Gastrocnemius medialis (tissue), 4 donors: Measurements from ENCODE around the gene KPNA5. TPM values are rescaled to one million over a fixed set of nuclear protein-coding genes. Genes with fewer than 3 reads are reported as not detected.
"Not testable (repeated sequence)": the region's sequence is repeated elsewhere in the genome, so short reads cannot be mapped to it uniquely, and the experiment has no call there.

Experiments
- ATAC-seq, 2 donors: fragments of 150-250 bp; one replicate each; pipeline ENCODE4 v1.9.1; 2016
- DNase-seq, 2 donors: peaks; one replicate each; pipeline ENCODE4 v3.0.0-alpha.2; 2019
- H3K27ac ChIP-seq, 4 donors: fragments of 200-600 bp; sonication (generic); 1 replicate in 1 of 4; 2 replicates in 3 of 4; pipeline ENCODE4 v1.5.1; 2016 to 2018; ENCODE audit warnings: mild to moderate bottlenecking in 2 of 4, moderate library complexity in 1 of 4
- H3K27me3 ChIP-seq, 3 donors: fragments of 200-600 bp; sonication (generic) in 2 of 3; 1 replicate in 1 of 3; 2 replicates in 2 of 3; pipeline versions ENCODE4 v1.5.1 to v1.6.0; 2016 to 2019; ENCODE audit warnings: mild to moderate bottlenecking in 1 of 3, moderate library complexity in 1 of 3
- H3K36me3 ChIP-seq, 2 donors: fragments of 200-600 bp; sonication (generic) in 1 of 2; one replicate each; pipeline ENCODE4 v1.5.1; 2017 to 2018
- H3K4me1 ChIP-seq, 2 donors: fragments of 200-600 bp; sonication (generic) in 1 of 2; one replicate each; pipeline ENCODE4 v1.5.1; 2016 to 2017; ENCODE audit warnings: mild to moderate bottlenecking in 2 of 2
- H3K4me3 ChIP-seq, 4 donors: fragments of 200-600 bp; sonication (generic) in 3 of 4; 1 replicate in 1 of 4; 2 replicates in 3 of 4; pipeline ENCODE4 v1.5.1; 2016 to 2019; ENCODE audit warnings: mild to moderate bottlenecking in 2 of 4
- H3K9me3 ChIP-seq, 3 donors: fragments of 200-600 bp; sonication (generic) in 2 of 3; 1 replicate in 1 of 3; 2 replicates in 2 of 3; pipeline ENCODE4 v1.5.1; 2016 to 2019
- POLR2A ChIP-seq, 2 donors: fragments of 450-650 bp; IDR thresholded peaks; one replicate each; pipeline ENCODE4 v1.6.1; 2017; ENCODE audit warnings: antibody characterized with exemption in 2 of 2, mild to moderate bottlenecking in 2 of 2, moderate library complexity in 2 of 2
- in situ Hi-C, 4 donors: fragments of 200-750 bp; cut with MboI; loops; one replicate each; pipeline versions ENCODE4 v1.15.0 to v1.8.0; 2017; ENCODE audit warnings: low sequenced_read_pairs in 4 of 4
- intact Hi-C: fragments of 100-400 bp; cut with DNase I; formaldehyde crosslinking; loops from one replicate; pipeline ENCODE4 v1.15.1; 2023; ENCODE audit warnings: low total_unique reads
- total RNA-seq, 4 donors: library from RNA; depleted of rRNA; stranded (reverse); fragments of >200 nt; gene quantifications; one replicate each; pipeline versions ENCODE4 v1.1.0 to v1.2.3, GENCODE V29; 2016
- TF ChIP-seq, protein P1 (sequence below), 5 experiments: fragments of 450-650 bp in 3 of 5; fragments of 200-600 bp in 2 of 5; sonication (generic) in 2 of 5; IDR thresholded peaks in 4 of 5; conservative IDR thresholded peaks in 1 of 5; 1 replicate in 4 of 5; 2 replicates in 1 of 5; pipeline ENCODE4 v1.5.1; 2016 to 2019; ENCODE audit warnings: antibody characterized with exemption in 5 of 5, mild to moderate bottlenecking in 3 of 5, moderate library complexity in 3 of 5

KPNA5 gene
- total RNA-seq, 4 donors from 2014 or later = 7.2 to 14.8 (median 12.9) TPM

DNA sequence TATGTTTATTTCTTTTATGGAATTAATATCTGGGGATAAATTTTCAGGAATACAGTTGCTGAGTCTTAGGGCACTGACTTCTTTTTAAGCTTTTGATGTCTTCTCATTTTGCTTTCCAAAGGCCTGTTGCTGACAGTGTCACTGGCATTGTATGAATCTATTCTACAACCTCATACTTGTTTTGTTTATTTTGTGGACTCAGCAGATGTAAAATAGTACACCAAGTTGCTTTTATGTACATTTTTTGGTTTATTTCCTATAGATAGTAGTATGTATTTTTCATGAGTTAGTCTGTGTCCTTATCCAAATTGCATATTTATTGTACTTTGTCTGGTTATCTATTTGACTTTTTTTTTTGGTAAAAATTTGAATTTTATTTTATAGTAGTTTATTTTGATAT, 49.5 kb downstream of the KPNA5 start:
- ATAC-seq (no peak), DNase-seq (no peak)
- no peaks in the 10 kb centered on the region for H3K27me3 ChIP-seq
- H3K27ac ChIP-seq = no peak overlapping the region
- intact Hi-C loops = no loop called here
- no peaks in the 10 kb centered on the region for H3K9me3 ChIP-seq
- H3K4me1 ChIP-seq = no peaks in the 10 kb centered on the region
- in situ Hi-C loops = no loop called here
- no peak overlapping the region for H3K4me3 ChIP-seq
- TF ChIP-seq POLR2A (IDR thresholded peaks at IDR 0.05) = no peak
- TF ChIP-seq, protein P1, sequence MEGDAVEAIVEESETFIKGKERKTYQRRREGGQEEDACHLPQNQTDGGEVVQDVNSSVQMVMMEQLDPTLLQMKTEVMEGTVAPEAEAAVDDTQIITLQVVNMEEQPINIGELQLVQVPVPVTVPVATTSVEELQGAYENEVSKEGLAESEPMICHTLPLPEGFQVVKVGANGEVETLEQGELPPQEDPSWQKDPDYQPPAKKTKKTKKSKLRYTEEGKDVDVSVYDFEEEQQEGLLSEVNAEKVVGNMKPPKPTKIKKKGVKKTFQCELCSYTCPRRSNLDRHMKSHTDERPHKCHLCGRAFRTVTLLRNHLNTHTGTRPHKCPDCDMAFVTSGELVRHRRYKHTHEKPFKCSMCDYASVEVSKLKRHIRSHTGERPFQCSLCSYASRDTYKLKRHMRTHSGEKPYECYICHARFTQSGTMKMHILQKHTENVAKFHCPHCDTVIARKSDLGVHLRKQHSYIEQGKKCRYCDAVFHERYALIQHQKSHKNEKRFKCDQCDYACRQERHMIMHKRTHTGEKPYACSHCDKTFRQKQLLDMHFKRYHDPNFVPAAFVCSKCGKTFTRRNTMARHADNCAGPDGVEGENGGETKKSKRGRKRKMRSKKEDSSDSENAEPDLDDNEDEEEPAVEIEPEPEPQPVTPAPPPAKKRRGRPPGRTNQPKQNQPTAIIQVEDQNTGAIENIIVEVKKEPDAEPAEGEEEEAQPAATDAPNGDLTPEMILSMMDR (IDR thresholded peaks at IDR 0.05 in 4 of 5, conservative IDR thresholded peaks at IDR 0.05 in 1 of 5) = no peak
- peaks cover 0 to 34% of the 10 kb centered on the region in 2 donors for H3K36me3 ChIP-seq

DNA sequence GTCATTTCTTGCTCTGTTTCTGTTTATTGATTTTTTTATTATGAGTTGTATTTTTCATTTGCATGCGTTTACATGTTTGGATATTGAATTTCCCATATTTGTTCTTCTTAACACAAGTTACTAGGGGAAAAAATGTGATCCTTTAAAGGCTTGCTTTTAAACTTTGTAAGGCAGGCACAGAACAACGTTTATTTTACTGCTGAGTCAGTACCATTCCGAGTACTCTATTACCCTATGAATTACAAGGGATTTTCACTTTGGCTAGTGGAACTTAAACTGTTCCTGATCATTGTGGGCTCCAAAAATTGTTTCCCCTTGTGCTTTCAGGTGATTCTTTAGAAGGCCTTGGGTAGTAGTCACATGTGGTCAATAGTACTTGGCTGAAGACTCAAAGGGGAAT, 56.0 kb downstream of the KPNA5 start:
- intact Hi-C loops = no loop called here

DNA sequence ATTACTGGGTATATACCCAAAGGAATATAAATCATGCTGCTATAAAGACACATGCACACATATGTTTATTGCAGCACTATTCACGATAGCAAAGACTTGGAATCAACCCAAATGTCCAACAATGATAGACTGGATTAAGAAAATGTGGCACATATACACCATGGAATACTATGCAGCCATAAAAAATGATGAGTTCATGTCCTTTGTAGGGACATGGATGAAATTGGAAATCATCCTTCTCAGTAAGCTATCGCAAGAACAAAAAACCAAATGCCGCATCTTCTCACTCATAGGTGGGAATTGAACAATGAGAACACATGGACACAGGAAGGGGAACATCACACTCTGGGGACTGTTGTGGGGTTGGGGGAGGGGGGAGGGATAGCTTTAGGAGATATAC, 59.5 kb downstream of the KPNA5 start:
- in situ Hi-C loops, intact Hi-C loops, H3K9me3 ChIP-seq, H3K4me1 ChIP-seq, DNase-seq, H3K27me3 ChIP-seq, ATAC-seq, H3K4me3 ChIP-seq, H3K27ac ChIP-seq: not testable (repeated sequence)
- peaks cover 0 to 18% of the 10 kb centered on the region in 2 donors for H3K36me3 ChIP-seq

More for the DNA sequence above, 56.0 kb downstream of the KPNA5 start:
- Histone ChIP-seq H3K4me1 (no peaks in the 10 kb centered on the region), H3K27ac (no peak overlapping the region), H3K27me3 (no peaks in the 10 kb centered on the region), H3K36me3 (peaks cover 0 to 15% of the 10 kb centered on the region in 2 donors), H3K4me3 (no peak overlapping the region), H3K9me3 (no peaks in the 10 kb centered on the region)
- ATAC-seq (no peak), DNase-seq (no peak)
- in situ Hi-C loops = no loop called here
- TF ChIP-seq POLR2A (IDR thresholded peaks at IDR 0.05) = no peak
- TF ChIP-seq, protein P1 (IDR thresholded peaks at IDR 0.05 in 4 of 5, conservative IDR thresholded peaks at IDR 0.05 in 1 of 5) = no peak

DNA sequence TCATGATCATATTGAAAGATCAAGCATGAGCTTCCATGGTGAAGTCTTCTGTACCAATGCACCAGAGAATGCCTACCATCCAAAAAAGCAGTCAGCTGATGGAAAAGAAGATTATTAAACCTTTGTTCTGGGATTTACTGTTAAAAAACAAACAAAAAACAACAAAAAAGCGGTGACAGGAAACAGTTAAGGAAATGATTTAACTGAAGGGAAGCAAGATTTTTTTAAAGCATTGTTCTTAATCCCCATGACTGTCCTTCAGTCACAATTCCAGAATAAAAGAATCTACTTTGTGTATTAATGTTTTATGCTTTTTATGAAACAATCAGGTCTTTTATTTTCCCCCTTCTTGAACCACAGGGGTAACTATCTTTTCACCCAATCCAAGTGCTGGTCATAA, 60.6 kb downstream of the KPNA5 start:
- no peak overlapping the region for H3K4me3 ChIP-seq
- intact Hi-C loops = no loop called here
- H3K27me3 ChIP-seq = no peaks in the 10 kb centered on the region
- no peak overlapping the region for H3K27ac ChIP-seq
- no peaks in the 10 kb centered on the region for H3K9me3 ChIP-seq
- H3K4me1 ChIP-seq = no peaks in the 10 kb centered on the region
- no peak for TF ChIP-seq POLR2A (IDR thresholded peaks at IDR 0.05)
- TF ChIP-seq, protein P1 (IDR thresholded peaks at IDR 0.05 in 4 of 5, conservative IDR thresholded peaks at IDR 0.05 in 1 of 5) = no peak
- peaks cover 0 to 18% of the 10 kb centered on the region in 2 donors for H3K36me3 ChIP-seq
- no peak for DNase-seq
- no peak for ATAC-seq
- in situ Hi-C loops = no loop called here

DNA sequence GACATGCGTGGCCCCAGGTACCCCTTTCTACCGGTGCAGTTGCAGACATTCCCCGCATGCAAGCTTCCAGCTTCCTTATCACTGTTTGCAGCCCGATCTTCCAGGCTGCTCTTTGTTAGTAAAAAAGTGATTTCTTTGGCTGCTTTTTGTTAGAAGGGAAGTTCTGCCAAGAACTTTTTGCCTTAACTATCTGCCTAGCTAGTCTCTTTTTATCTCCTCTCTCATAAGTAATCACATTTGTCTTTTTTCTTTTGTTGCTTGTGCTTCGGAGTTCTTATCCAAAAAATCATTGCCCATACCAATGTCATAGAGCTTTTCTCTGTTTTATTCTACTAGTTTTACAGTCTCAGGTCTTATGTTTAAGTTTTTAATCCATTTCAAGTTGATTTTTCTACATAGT, 64.2 kb downstream of the KPNA5 start:
- in situ Hi-C loops = no loop called here
- DNase-seq = no peak
- Histone ChIP-seq H3K27ac (no peak overlapping the region), H3K4me3 (no peak overlapping the region), H3K9me3 (no peaks in the 10 kb centered on the region), H3K4me1 (no peaks in the 10 kb centered on the region), H3K27me3 (no peaks in the 10 kb centered on the region), H3K36me3 (peaks cover 0 to 7% of the 10 kb centered on the region in 2 donors)
- no peak for TF ChIP-seq POLR2A (IDR thresholded peaks at IDR 0.05)
- TF ChIP-seq, protein P1 (IDR thresholded peaks at IDR 0.05 in 4 of 5, conservative IDR thresholded peaks at IDR 0.05 in 1 of 5) = no peak
- intact Hi-C loops = no loop called here
- no peak for ATAC-seq
